Activated naive CD4-positive, alpha-beta T cell treated with anti-CD3 and anti-CD28 coated beads, Interleukin-2, amount 50 U/mL, for 24 hours (primary cell): ENCODE data around the gene POM121L2.
A peak's percentile ranks its signal among the peaks of the same experiment; 100 is the strongest.

Source experiments
- H3K27ac Mint-ChIP-seq: one replicate; pipeline ENCODE4 v1.8.0; 2021; ENCODE audit warnings: mild to moderate bottlenecking, mixed read lengths
- H3K27me3 Mint-ChIP-seq: one replicate; pipeline ENCODE4 v1.8.0; 2021; ENCODE audit warnings: mixed read lengths
- H3K36me3 Mint-ChIP-seq: one replicate; pipeline ENCODE4 v1.8.0; 2021; ENCODE audit warnings: mixed read lengths
- H3K4me1 Mint-ChIP-seq: one replicate; pipeline ENCODE4 v1.8.0; 2021; ENCODE audit warnings: mixed read lengths
- H3K4me3 Mint-ChIP-seq: one replicate; pipeline ENCODE4 v1.8.0; 2021; ENCODE audit warnings: mild to moderate bottlenecking, mixed read lengths
- H3K9me3 Mint-ChIP-seq: one replicate; pipeline ENCODE4 v1.8.0; 2021; ENCODE audit warnings: mixed read lengths

The POM121L2 gene

DNA sequence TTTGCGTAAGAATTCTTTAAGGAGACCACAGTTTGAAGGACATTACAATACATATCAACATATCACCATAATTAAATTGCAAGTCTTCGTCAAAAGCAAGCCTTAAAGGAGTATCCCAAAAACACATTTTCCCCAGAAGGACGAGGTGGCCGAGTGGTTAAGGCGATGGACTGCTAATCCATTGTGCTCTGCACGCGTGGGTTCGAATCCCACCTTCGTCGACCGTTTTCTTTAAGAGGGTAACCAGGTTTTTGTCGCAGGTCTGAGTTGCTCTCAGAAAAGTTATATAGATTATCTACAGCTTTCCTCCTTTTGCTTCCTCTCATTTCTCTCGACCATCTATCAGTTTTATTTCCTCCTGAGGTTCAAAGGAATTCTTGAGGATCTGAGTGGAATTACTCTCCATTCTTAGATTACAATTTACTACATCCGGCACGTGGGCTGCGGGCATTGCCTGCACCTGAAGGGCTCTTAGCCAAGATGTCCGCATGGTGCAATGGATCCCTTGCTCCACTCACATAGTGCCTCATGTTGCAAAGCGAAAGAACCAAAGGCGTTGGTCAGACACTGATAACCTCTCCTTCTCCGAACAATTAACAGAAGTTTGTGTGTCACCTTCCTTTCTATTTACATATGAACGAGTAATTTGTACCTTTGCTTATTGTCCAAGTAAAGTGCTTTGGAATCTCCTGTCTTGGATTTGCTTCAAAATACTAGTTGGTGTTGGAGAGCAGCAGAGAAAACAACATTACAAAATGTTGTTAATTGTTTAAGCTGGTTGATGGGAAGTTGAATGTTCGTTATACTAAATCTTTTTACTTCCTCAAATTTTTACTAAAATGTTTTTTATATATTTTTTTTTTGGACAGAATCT, 14.0 kb downstream of the POM121L2 start:
- Mint-ChIP-seq H3K27me3 (peaks cover 75% of the 10 kb centered on the region), H3K4me1 (no peaks in the 10 kb centered on the region), H3K27ac (peak overlapping the region; percentile 49), H3K4me3 (no peak overlapping the region), H3K9me3 (peaks cover 37% of the 10 kb centered on the region), H3K36me3 (peaks cover 12% of the 10 kb centered on the region)

DNA sequence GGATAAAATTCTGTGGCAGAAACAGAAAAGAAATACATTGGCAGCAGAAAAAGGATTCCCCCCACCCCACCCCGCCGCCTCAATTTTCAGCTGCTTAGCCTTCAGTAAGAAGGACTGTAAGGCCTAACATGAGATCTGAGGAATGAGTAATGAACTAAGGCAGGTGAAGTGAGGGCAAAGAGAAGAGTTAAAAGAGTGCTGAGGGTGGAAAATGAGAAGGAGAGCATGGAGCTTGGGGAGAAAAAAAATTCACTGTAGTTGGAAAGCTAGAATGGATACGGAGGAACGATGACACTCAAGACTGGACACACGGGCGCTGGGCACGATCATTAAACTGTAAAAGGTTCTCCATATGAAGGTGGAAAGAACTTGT, 14.6 kb downstream of the POM121L2 start:
- H3K27me3 Mint-ChIP-seq, result peaks cover 71% of the 10 kb centered on the region
- peaks cover 9% of the 10 kb centered on the region for H3K36me3 Mint-ChIP-seq
- H3K9me3 Mint-ChIP-seq, result peaks cover 33% of the 10 kb centered on the region
- peak overlapping the region; percentile 25 for H3K27ac Mint-ChIP-seq
- no peaks in the 10 kb centered on the region for H3K4me1 Mint-ChIP-seq
- no peak overlapping the region for H3K4me3 Mint-ChIP-seq

- peaks cover 73% of the 10 kb centered on the region for H3K27me3 Mint-ChIP-seq
- peaks cover 12% of the 10 kb centered on the region for H3K36me3 Mint-ChIP-seq
- peaks cover 38% of the 10 kb centered on the region for H3K9me3 Mint-ChIP-seq
- peak overlapping the region; percentile 68 for H3K27ac Mint-ChIP-seq
- H3K4me3 Mint-ChIP-seq, result no peak overlapping the region
- H3K4me1 Mint-ChIP-seq, result no peaks in the 10 kb centered on the region
Measured at GRCh38 chr6:27296106-27296783, 15.8 kb downstream of the POM121L2 start.

DNA sequence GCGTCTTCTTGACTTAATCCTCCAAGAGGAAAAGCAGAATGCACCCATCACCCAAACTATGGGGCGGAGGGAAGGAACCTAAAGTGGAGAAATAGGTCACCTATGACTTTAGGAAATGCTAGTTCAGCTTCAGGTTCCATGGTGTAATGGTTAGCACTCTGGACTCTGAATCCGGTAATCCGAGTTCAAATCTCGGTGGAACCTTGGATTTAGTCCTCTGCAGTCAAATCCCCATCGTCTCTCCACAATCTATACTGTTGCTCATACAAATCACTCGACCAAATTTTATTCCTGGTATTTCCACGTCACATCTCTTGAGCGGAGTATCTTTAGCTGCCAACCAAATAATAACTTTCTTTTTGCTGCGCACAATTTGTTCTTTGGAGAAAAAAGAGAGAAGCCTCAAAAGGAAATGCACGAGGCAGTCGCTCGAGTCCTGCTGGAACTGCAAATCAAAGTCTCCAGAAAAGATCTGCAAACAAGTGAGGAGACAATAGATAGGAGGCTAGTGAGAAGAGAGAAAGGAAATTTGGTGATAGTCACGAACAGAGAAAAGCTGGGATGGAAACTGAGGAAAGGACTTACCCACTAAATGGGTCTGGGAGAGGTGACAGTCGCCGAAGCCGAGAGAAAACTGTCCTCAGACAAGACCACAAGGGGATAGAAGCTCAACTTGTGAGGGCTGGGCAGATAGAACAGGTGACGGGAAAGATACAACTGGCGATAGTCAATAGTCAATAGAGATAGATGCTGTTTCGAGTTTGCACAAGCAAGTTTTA, 16.6 kb downstream of the POM121L2 start:
- Mint-ChIP-seq H3K36me3 (peaks cover 14% of the 10 kb centered on the region), H3K27me3 (peaks cover 74% of the 10 kb centered on the region), H3K9me3 (peaks cover 42% of the 10 kb centered on the region), H3K4me3 (no peak overlapping the region), H3K27ac (peak overlapping the region; percentile 82), H3K4me1 (no peaks in the 10 kb centered on the region)

GRCh38 chr6:27294409-27294808, 17.7 kb downstream of the POM121L2 start:
- Mint-ChIP-seq H3K4me1 (no peaks in the 10 kb centered on the region), H3K27ac (peak overlapping the region; percentile 55), H3K36me3 (peaks cover 19% of the 10 kb centered on the region), H3K4me3 (no peak overlapping the region), H3K9me3 (peaks cover 49% of the 10 kb centered on the region), H3K27me3 (peaks cover 76% of the 10 kb centered on the region)

- Mint-ChIP-seq H3K4me1 (peaks cover under 1% of the 10 kb centered on the region), H3K9me3 (peaks cover 49% of the 10 kb centered on the region), H3K36me3 (peaks cover 19% of the 10 kb centered on the region), H3K27ac (peak overlapping the region; percentile 76), H3K27me3 (peaks cover 78% of the 10 kb centered on the region), H3K4me3 (no peak overlapping the region)
Measured at GRCh38 chr6:27293436-27294098, 18.5 kb downstream of the POM121L2 start.

DNA sequence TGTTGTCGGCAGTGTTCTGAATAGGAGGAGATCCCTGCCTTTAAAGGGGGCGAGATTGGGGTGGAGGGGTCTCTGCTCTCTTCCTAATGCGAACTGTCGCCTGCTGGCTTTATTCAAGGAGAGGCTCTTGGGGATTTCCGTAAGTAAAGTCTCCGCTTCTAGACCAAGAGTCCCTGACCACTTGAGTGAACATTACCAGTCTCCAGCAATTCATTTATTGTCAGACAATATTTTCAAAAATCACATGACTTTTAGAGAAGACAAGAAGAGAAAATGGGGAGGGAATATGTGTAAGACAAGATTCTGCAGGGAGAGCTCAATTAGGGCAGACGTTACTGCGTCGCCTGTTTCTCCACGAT, 21.2 kb downstream of the POM121L2 start:
- Mint-ChIP-seq H3K27ac (no peak overlapping the region), H3K36me3 (peaks cover 23% of the 10 kb centered on the region), H3K4me3 (no peak overlapping the region), H3K9me3 (peaks cover 47% of the 10 kb centered on the region), H3K27me3 (peaks cover 76% of the 10 kb centered on the region), H3K4me1 (peaks cover 10% of the 10 kb centered on the region)

DNA sequence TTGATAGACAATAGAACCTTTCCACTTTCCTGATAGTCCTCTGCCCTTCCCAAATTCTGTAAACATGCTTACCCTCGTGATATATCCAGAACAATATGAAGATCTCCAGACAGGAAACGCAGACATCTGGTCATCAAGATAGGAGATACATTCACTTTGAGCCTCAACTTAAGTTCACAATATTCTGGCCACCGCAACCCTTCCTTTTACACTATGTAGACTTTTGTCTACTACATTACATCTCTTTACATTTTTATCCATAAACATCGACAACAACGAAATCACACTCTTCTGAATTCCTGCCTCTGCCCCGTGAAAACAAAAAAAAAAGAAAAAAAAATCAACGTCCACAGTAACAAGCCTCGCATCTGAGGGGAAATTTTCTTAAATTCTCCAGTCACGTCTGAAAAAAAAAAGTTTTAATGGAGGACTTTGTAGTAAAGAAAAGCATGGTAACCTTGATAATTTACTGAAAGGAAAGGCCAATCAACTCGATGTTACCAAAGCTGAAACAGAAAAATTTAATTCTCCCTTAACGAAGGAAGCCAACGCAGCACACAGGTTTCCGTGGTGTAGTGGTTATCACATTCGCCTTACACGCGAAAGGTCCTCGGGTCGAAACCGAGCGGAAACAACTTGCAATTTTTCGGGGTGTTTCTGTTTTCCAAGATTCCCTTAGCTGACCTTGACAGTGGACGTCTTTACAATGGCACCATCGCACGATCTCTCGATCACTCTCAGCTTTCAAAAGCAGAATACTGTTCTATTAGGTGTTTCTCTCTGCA, 21.8 kb downstream of the POM121L2 start:
- peak overlapping the region; percentile 12 for H3K4me3 Mint-ChIP-seq
- H3K4me1 Mint-ChIP-seq, result peaks cover 10% of the 10 kb centered on the region
- H3K9me3 Mint-ChIP-seq, result peaks cover 42% of the 10 kb centered on the region
- peaks cover 76% of the 10 kb centered on the region for H3K27me3 Mint-ChIP-seq
- peaks cover 23% of the 10 kb centered on the region for H3K36me3 Mint-ChIP-seq
- H3K27ac Mint-ChIP-seq, result peak overlapping the region; percentile 87

GRCh38 chr6:27288136-27289044, 23.7 kb downstream of the POM121L2 start:
- H3K9me3 Mint-ChIP-seq, result peaks cover 46% of the 10 kb centered on the region
- H3K4me1 Mint-ChIP-seq, result peaks cover 10% of the 10 kb centered on the region
- H3K27me3 Mint-ChIP-seq, result peaks cover 76% of the 10 kb centered on the region
- peak overlapping the region; percentile 5 for H3K27ac Mint-ChIP-seq
- no peak overlapping the region for H3K4me3 Mint-ChIP-seq
- peaks cover 31% of the 10 kb centered on the region for H3K36me3 Mint-ChIP-seq

GRCh38 chr6:27287751-27288135, 24.3 kb downstream of the POM121L2 start:
- Mint-ChIP-seq H3K27ac (peak overlapping the region; percentile 5), H3K36me3 (peaks cover 31% of the 10 kb centered on the region), H3K9me3 (peaks cover 53% of the 10 kb centered on the region), H3K27me3 (peaks cover 78% of the 10 kb centered on the region), H3K4me1 (peaks cover 10% of the 10 kb centered on the region), H3K4me3 (no peak overlapping the region)

DNA sequence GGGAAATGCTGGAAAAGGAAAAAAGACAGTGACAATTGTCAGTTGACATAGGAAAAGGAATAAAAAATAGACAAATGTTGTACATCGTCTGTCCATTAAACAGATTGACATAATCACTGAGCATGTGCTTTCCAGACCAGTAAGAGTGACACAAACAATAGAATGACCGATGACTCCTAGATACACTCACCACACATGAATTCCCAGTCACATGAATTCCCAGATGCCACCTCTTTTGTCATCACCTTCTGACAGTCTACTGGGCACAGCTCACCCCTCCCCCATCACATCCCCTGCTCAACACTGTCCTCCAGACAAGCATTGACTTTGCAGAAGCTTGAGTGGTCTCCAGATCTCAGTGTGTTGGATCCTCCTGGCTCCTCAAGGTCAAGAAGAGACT, 25.9 kb downstream of the POM121L2 start:
- H3K36me3 Mint-ChIP-seq, result peaks cover 29% of the 10 kb centered on the region
- H3K4me3 Mint-ChIP-seq, result no peak overlapping the region
- peak overlapping the region; percentile 68 for H3K27ac Mint-ChIP-seq
- peaks cover 51% of the 10 kb centered on the region for H3K9me3 Mint-ChIP-seq
- peaks cover 10% of the 10 kb centered on the region for H3K4me1 Mint-ChIP-seq
- H3K27me3 Mint-ChIP-seq, result peaks cover 79% of the 10 kb centered on the region

- H3K27ac Mint-ChIP-seq, result peak overlapping the region; percentile 87
- peaks cover 25% of the 10 kb centered on the region for H3K36me3 Mint-ChIP-seq
- H3K27me3 Mint-ChIP-seq, result peaks cover 72% of the 10 kb centered on the region
- peaks cover 6% of the 10 kb centered on the region for H3K4me1 Mint-ChIP-seq
- no peak overlapping the region for H3K4me3 Mint-ChIP-seq
- peaks cover 30% of the 10 kb centered on the region for H3K9me3 Mint-ChIP-seq
Measured at GRCh38 chr6:27283279-27283678, 28.8 kb downstream of the POM121L2 start.

DNA sequence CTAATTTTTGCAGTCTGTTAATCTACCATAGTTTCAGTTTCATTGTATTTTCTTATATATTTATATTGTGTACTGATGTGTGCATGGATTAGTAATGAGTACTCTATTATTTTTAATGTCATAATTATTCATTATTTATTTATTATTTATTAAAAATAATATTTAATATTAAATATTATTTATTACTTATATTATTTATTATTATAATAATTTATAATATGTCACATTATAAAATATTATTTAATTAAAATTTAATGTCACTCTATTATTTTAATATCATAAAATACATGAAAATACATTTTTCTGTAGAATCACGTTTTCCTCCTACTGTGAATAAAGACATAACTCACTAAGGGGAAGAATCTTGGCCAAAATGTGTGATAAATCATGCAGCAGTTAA, 30.5 kb downstream of the POM121L2 start:
- Mint-ChIP-seq H3K4me3 (no peak overlapping the region), H3K9me3 (peaks cover 29% of the 10 kb centered on the region), H3K36me3 (peaks cover 28% of the 10 kb centered on the region)

GRCh38 chr6:27281105-27281539, 31.0 kb downstream of the POM121L2 start:
- H3K4me3 Mint-ChIP-seq, result no peak overlapping the region
- no peak overlapping the region for H3K27ac Mint-ChIP-seq
- H3K4me1 Mint-ChIP-seq, result no peaks in the 10 kb centered on the region
- peaks cover 73% of the 10 kb centered on the region for H3K27me3 Mint-ChIP-seq
- H3K9me3 Mint-ChIP-seq, result peaks cover 33% of the 10 kb centered on the region
- H3K36me3 Mint-ChIP-seq, result peaks cover 25% of the 10 kb centered on the region

More for the DNA sequence above, 30.5 kb downstream of the POM121L2 start:
- Mint-ChIP-seq H3K4me1 (no peaks in the 10 kb centered on the region), H3K27ac (no peak overlapping the region), H3K27me3 (peaks cover 74% of the 10 kb centered on the region)
